Measurements from ENCODE around the gene SIAH3.

The SIAH3 gene

GRCh38 chr13:45852494-45852893 is 941 bp upstream of the SIAH3 start:
- in situ Hi-C loops (cut with HindIII; ENCODE audit: low sequenced_read_pairs) = no loop called here
- no peak for TF ChIP-seq CTCF (IDR thresholded peaks at IDR 0.05; ENCODE audit: low read depth, low read length, missing control alignments)
- no peak overlapping the region for H3K4me3 ChIP-seq (ENCODE audit: low read depth, low read length)
- DNase-seq (ENCODE audit: low read depth) = no peak

- TF ChIP-seq CTCF (IDR thresholded peaks at IDR 0.05; ENCODE audit: low read depth, low read length, missing control alignments) = no peak
- no peak for DNase-seq (ENCODE audit: low read depth)
- in situ Hi-C loops (cut with HindIII; ENCODE audit: low sequenced_read_pairs) = no loop called here
- H3K4me3 ChIP-seq (ENCODE audit: low read depth, low read length) = peak overlapping the region; percentile 48
These were observed 403 bp upstream of the SIAH3 start for GRCh38 chr13:45851956-45852355.

- H3K4me3 ChIP-seq (ENCODE audit: low read depth, low read length) = peak overlapping the region; percentile 48
- TF ChIP-seq CTCF (IDR thresholded peaks at IDR 0.05; ENCODE audit: low read depth, low read length, missing control alignments) = no peak
- in situ Hi-C loops (cut with HindIII; ENCODE audit: low sequenced_read_pairs) = no loop called here
- no peak for DNase-seq (ENCODE audit: low read depth)
These were observed 1.4 kb downstream of the SIAH3 start for GRCh38 chr13:45850027-45850613.

GRCh38 chr13:45849408-45849807 is 2.1 kb downstream of the SIAH3 start:
- DNase-seq (ENCODE audit: low read depth) = no peak
- H3K4me3 ChIP-seq (ENCODE audit: low read depth, low read length) = no peak overlapping the region
- no peak for TF ChIP-seq CTCF (IDR thresholded peaks at IDR 0.05; ENCODE audit: low read depth, low read length, missing control alignments)
- in situ Hi-C loops (cut with HindIII; ENCODE audit: low sequenced_read_pairs) = no loop called here

GRCh38 chr13:45847554-45848224 is 3.9 kb downstream of the SIAH3 start:
- no peak for DNase-seq (ENCODE audit: low read depth)
- in situ Hi-C loops (cut with HindIII; ENCODE audit: low sequenced_read_pairs) = no loop called here
- no peak overlapping the region for H3K4me3 ChIP-seq (ENCODE audit: low read depth, low read length)
- TF ChIP-seq CTCF (IDR thresholded peaks at IDR 0.05; ENCODE audit: low read depth, low read length, missing control alignments) = no peak

- TF ChIP-seq CTCF (IDR thresholded peaks at IDR 0.05; ENCODE audit: low read depth, low read length, missing control alignments) = no peak
- DNase-seq (ENCODE audit: low read depth) = no peak
- in situ Hi-C loops (cut with HindIII; ENCODE audit: low sequenced_read_pairs) = no loop called here
- no peak overlapping the region for H3K4me3 ChIP-seq (ENCODE audit: low read depth, low read length)
These were observed 4.9 kb downstream of the SIAH3 start for GRCh38 chr13:45846681-45847080.

Measured in astrocyte of the cerebellum (primary cell).